OCI-LY1 (cell line): ENCODE data around the gene GALNT2.

ENCODE experiments used
- EZH2 ChIP-seq: fragments of 200-600 bp; sonication (generic), shearing (Covaris generic); IDR thresholded peaks from 2 replicates; pipeline ENCODE4 v1.8.0; 2017; ENCODE audit warnings: borderline replicate concordance, mixed run types, mild to moderate bottlenecking, antibody characterized with exemption, low read length, moderate library complexity, mixed read lengths
- TF ChIP-seq, protein P1 (sequence below): fragments of 200-600 bp; sonication (generic), shearing (Covaris generic); IDR thresholded peaks from 2 replicates; pipeline ENCODE4 v1.5.1; 2017; ENCODE audit warnings: mild to moderate bottlenecking, antibody characterized with exemption, low read length, moderate library complexity, mixed read lengths

DNA sequence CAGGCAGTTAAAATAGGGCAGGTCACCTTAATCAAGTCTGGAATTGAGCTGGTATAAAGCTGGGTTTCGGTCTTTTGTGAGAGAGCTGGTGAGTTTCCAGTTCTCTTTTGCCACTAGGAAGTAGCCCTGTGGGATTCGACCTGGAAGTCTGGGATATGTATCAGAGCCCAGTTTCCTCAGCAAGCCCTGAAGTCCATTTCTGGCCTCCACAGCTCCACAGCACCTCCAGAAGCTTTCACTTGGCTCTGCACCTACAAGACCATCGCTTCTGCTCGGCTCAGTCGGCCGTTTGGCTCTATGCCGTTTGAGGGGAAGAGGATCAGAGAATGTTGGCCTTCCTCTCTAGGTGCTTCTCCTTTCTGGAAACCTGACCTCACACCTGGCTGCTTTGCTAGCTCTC lies 148.0 kb downstream of the GALNT2 start:
- TF ChIP-seq, protein P1, sequence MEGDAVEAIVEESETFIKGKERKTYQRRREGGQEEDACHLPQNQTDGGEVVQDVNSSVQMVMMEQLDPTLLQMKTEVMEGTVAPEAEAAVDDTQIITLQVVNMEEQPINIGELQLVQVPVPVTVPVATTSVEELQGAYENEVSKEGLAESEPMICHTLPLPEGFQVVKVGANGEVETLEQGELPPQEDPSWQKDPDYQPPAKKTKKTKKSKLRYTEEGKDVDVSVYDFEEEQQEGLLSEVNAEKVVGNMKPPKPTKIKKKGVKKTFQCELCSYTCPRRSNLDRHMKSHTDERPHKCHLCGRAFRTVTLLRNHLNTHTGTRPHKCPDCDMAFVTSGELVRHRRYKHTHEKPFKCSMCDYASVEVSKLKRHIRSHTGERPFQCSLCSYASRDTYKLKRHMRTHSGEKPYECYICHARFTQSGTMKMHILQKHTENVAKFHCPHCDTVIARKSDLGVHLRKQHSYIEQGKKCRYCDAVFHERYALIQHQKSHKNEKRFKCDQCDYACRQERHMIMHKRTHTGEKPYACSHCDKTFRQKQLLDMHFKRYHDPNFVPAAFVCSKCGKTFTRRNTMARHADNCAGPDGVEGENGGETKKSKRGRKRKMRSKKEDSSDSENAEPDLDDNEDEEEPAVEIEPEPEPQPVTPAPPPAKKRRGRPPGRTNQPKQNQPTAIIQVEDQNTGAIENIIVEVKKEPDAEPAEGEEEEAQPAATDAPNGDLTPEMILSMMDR = no peak
- no peak for TF ChIP-seq EZH2
